GM19438 (cell line): ENCODE data around the gene USP48.

Experiments
- ATAC-seq: cut with Tn5 transposase; IDR thresholded peaks from one replicate; pipeline ENCODE4 v1.9.1; 2021; ENCODE audit warnings: low read depth; ENCODE audit not compliant: unreplicated experiment

USP48 gene

GRCh38 chr1:21670059-21670881 lies 112.7 kb downstream of the USP48 start:
- no peak for ATAC-seq

GRCh38 chr1:21669258-21670058 lies 113.5 kb downstream of the USP48 start, which contains the start of gene RAP1GAP:
RAP1GAP (minus strand) TSS chr1:21669357; CDS start chr1:21620032, 49,325 bp downstream.
- ATAC-seq: no peak

GRCh38 chr1:21668951-21669257 lies 114.0 kb downstream of the USP48 start:
- ATAC-seq: no peak

GRCh38 chr1:21668232-21668950 lies 114.6 kb downstream of the USP48 start:
- no peak for ATAC-seq

- no peak for ATAC-seq
Measured at GRCh38 chr1:21667348-21668231, 115.4 kb downstream of the USP48 start.

- no peak for ATAC-seq
Measured at GRCh38 chr1:21666576-21667320, 116.2 kb downstream of the USP48 start.

GRCh38 chr1:21665711-21666575 lies 117.0 kb downstream of the USP48 start:
- no peak for ATAC-seq

- no peak for ATAC-seq
Measured at GRCh38 chr1:21664806-21665588, 118.0 kb downstream of the USP48 start.

- no peak for ATAC-seq
Measured at GRCh38 chr1:21663951-21664805, 118.8 kb downstream of the USP48 start.

GRCh38 chr1:21663248-21663950 lies 119.5 kb downstream of the USP48 start:
- no peak for ATAC-seq

GRCh38 chr1:21662426-21663247 lies 120.3 kb downstream of the USP48 start:
- ATAC-seq: no peak

GRCh38 chr1:21661886-21662285 lies 121.1 kb downstream of the USP48 start:
- ATAC-seq: no peak

- no peak for ATAC-seq
Measured at GRCh38 chr1:21659924-21660326, 123.0 kb downstream of the USP48 start.

GRCh38 chr1:21659099-21659923 lies 123.6 kb downstream of the USP48 start:
- no peak for ATAC-seq
